Medulla oblongata (tissue), 1 donor: Measurements from ENCODE around the gene MYH7.
"Not testable (repeated sequence)": the region's sequence is repeated elsewhere in the genome, so short reads cannot be mapped to it uniquely, and the experiment has no call there.

ENCODE experiments used
- DNase-seq: peaks from one replicate; pipeline ENCODE4 v3.0.0-alpha.2; 2015; ENCODE audit errors: extremely low spot score

Gene MYH7

GRCh38 chr14:23435543-23436326, at the start of gene MYH7:
TSS of gene MYH7 (minus strand) at chr14:23435660. CDS start at chr14:23433732, 1,928 bp downstream.
- DNase-seq: peak; percentile 29

- DNase-seq: peak; percentile 80
Observed at GRCh38 chr14:23483236-23483854, 47.9 kb upstream of the MYH7 start.

GRCh38 chr14:23482823-23483148, 47.3 kb upstream of the MYH7 start:
- DNase-seq: no peak

- DNase-seq: no peak
Observed at GRCh38 chr14:23481979-23482822, 46.7 kb upstream of the MYH7 start.

GRCh38 chr14:23481362-23481970, 46.0 kb upstream of the MYH7 start:
- no peak for DNase-seq

- DNase-seq: peak; percentile 76
Observed at GRCh38 chr14:23478109-23478759, 42.8 kb upstream of the MYH7 start.

GRCh38 chr14:23470947-23471346, 35.5 kb upstream of the MYH7 start:
- no peak for DNase-seq

- DNase-seq: no peak
Observed at GRCh38 chr14:23469906-23470403, 34.5 kb upstream of the MYH7 start.

GRCh38 chr14:23469127-23469905, 33.9 kb upstream of the MYH7 start, which contains the start of gene NGDN:
TSS of gene NGDN (plus strand) at chr14:23469703. CDS start at chr14:23469716, 13 bp downstream.
- DNase-seq: peak; percentile 100

- DNase-seq: no peak
Observed at GRCh38 chr14:23468704-23469126, 33.3 kb upstream of the MYH7 start.

- no peak for DNase-seq
Observed at GRCh38 chr14:23465261-23465660, 29.8 kb upstream of the MYH7 start.

- no peak for DNase-seq
Observed at GRCh38 chr14:23464700-23465099, 29.2 kb upstream of the MYH7 start.

GRCh38 chr14:23460960-23461359, 25.5 kb upstream of the MYH7 start:
- DNase-seq: no peak

- no peak for DNase-seq
Observed at GRCh38 chr14:23457587-23458445, 22.4 kb upstream of the MYH7 start.

- not testable (repeated sequence) for DNase-seq
Observed at GRCh38 chr14:23456883-23457586, 21.6 kb upstream of the MYH7 start.

GRCh38 chr14:23454445-23454856, 19.0 kb upstream of the MYH7 start:
- no peak for DNase-seq

GRCh38 chr14:23452237-23452636, 16.8 kb upstream of the MYH7 start:
- no peak for DNase-seq

GRCh38 chr14:23450379-23450778, 14.9 kb upstream of the MYH7 start:
- no peak for DNase-seq

GRCh38 chr14:23449314-23449713, 13.9 kb upstream of the MYH7 start:
- no peak for DNase-seq
